ENCODE results near the gene SERP1.

The SERP1 gene

DNA sequence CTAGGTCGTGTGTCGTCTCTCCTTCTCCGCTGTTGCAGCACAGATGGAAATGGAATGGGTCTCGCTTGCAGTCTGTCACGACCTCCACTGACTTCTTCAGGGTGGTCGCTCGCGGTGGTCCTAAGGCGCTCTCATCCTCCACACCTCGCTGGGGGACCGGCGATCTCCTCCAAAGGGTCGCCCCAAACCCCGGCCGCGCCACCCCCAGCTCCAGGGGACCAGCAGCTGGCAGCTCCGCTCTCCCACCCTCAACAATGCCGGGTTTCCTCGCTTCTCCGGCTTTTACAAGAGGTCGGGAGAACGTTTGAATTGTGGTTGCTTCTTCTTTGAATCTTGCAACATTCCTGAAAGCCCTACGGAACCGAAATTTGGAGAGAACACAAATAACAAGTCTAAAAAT, 25.9 kb downstream of the SERP1 start:
- H3K27me3 ChIP-seq, result no peaks in the 10 kb centered on the region
- no peaks in the 10 kb centered on the region for H3K36me3 ChIP-seq
- no peak for DNase-seq
- H3K9me3 ChIP-seq, result no peaks in the 10 kb centered on the region
- TF ChIP-seq, protein P1, sequence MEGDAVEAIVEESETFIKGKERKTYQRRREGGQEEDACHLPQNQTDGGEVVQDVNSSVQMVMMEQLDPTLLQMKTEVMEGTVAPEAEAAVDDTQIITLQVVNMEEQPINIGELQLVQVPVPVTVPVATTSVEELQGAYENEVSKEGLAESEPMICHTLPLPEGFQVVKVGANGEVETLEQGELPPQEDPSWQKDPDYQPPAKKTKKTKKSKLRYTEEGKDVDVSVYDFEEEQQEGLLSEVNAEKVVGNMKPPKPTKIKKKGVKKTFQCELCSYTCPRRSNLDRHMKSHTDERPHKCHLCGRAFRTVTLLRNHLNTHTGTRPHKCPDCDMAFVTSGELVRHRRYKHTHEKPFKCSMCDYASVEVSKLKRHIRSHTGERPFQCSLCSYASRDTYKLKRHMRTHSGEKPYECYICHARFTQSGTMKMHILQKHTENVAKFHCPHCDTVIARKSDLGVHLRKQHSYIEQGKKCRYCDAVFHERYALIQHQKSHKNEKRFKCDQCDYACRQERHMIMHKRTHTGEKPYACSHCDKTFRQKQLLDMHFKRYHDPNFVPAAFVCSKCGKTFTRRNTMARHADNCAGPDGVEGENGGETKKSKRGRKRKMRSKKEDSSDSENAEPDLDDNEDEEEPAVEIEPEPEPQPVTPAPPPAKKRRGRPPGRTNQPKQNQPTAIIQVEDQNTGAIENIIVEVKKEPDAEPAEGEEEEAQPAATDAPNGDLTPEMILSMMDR (IDR thresholded peaks at IDR 0.05; ENCODE audit: low read depth, low read length), result no peak
- H3K4me3 ChIP-seq (ENCODE audit: low read depth, low read length), result no peak overlapping the region
- H3K4me1 ChIP-seq, result no peaks in the 10 kb centered on the region

DNA sequence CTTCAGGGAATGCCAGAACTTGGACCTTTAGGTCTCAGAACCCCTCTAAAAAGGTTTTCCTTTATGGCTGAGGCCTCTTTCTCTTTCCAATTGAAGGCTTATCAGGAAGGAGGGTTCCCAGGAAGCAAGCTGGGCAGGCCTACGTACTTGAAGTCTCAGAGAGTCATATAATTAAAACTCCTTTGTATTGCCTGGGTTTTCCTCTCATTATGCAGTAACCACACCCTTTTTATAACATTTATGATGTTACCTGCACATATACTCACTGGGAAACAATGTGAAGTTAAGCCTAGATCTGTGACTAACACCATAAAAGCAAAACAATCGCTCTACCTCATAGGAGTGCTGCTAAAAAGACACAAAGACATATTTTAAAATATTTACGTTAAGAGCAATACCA, 27.3 kb downstream of the SERP1 start:
- no peak for DNase-seq
- H3K27me3 ChIP-seq, result no peaks in the 10 kb centered on the region
- no peaks in the 10 kb centered on the region for H3K9me3 ChIP-seq
- no peak overlapping the region for H3K4me3 ChIP-seq (ENCODE audit: low read depth, low read length)
- TF ChIP-seq, protein P1 (IDR thresholded peaks at IDR 0.05; ENCODE audit: low read depth, low read length), result no peak
- no peaks in the 10 kb centered on the region for H3K4me1 ChIP-seq
- no peaks in the 10 kb centered on the region for H3K36me3 ChIP-seq

DNA sequence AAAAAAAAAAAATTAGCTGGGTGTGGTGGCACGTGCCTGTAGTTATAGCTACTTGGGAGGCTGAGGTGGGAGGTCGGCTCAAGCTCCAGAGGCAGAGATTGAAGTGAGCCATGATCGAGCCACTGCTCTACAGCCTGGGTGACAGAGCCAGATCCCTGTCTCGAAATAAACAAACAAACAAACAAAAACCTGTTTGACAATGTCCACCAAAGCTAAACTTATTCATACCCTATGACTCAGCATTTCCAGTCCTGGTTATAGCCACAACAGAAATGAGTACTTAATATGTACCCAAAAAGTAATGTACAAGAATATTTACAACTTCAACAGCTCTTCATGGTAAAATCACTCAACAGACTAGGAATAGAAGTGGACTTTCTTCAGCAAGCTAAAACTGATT, 31.1 kb downstream of the SERP1 start:
- H3K4me3 ChIP-seq (ENCODE audit: low read depth, low read length), result no peak overlapping the region
- DNase-seq, result no peak
- TF ChIP-seq, protein P1 (IDR thresholded peaks at IDR 0.05; ENCODE audit: low read depth, low read length), result no peak
- no peaks in the 10 kb centered on the region for H3K27me3 ChIP-seq
- H3K9me3 ChIP-seq, result no peaks in the 10 kb centered on the region
- H3K4me1 ChIP-seq, result no peaks in the 10 kb centered on the region
- no peaks in the 10 kb centered on the region for H3K36me3 ChIP-seq

DNA sequence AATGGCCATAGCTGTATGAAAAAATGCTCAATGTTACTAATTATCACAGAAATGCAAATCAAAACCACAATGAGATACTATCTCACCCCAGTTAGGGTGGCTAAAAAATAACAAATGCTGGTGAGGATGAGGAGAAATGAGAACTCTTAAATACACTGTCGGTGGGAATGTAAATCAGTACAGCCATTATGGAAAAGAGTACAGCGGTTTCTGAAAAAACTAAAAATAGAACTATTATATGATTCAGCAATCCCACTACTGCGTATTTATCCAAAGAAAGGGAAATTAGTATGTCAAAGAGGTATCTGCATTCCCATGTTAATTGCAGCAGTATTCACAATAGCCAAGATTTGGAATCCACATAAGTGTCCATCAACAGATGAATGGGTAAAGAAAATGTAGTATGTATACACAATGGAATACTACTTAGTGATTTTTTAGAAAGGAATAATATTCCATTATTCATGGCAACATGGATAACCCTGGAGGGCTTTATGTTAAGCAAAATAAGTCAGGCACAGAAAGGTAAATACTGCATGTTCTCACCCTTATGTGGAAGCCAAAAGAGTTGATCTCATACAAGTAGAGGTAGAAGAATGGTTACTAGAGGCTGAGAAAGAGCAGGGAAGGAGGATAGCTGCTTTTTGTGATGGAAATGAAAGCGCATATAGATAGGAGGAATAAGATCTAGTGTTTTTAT, 35.0 kb downstream of the SERP1 start:
- H3K36me3 ChIP-seq, result no peaks in the 10 kb centered on the region
- DNase-seq, result no peak

DNA sequence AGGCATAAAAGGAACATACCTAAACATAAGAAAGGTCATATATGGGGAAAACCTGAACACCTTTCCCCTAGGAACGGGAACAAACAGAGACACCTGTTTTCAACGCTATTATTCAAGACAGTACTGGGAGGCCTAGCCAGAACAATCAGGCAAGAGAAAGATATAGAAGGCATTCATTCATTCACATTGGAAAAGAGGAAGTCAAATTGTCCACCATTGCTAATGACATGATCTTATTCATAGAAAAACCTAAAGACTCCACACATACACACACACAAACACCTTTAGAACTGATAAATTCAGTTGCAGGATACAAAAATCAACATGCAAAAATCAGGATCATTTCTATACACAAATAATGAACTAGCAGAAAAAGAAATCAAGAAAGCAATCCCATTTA, 36.5 kb downstream of the SERP1 start:
- Histone ChIP-seq H3K4me3 (ENCODE audit: low read depth, low read length) (no peak overlapping the region), H3K9me3 (no peaks in the 10 kb centered on the region), H3K36me3 (no peaks in the 10 kb centered on the region), H3K27me3 (no peaks in the 10 kb centered on the region), H3K4me1 (no peaks in the 10 kb centered on the region)
- TF ChIP-seq, protein P1 (IDR thresholded peaks at IDR 0.05; ENCODE audit: low read depth, low read length), result no peak
- no peak for DNase-seq

More for the DNA sequence above, 35.0 kb downstream of the SERP1 start:
- no peaks in the 10 kb centered on the region for H3K4me1 ChIP-seq
- H3K9me3 ChIP-seq, result no peaks in the 10 kb centered on the region
- no peak overlapping the region for H3K4me3 ChIP-seq (ENCODE audit: low read depth, low read length)
- H3K27me3 ChIP-seq, result no peaks in the 10 kb centered on the region
- TF ChIP-seq, protein P1 (IDR thresholded peaks at IDR 0.05; ENCODE audit: low read depth, low read length), result no peak

DNA sequence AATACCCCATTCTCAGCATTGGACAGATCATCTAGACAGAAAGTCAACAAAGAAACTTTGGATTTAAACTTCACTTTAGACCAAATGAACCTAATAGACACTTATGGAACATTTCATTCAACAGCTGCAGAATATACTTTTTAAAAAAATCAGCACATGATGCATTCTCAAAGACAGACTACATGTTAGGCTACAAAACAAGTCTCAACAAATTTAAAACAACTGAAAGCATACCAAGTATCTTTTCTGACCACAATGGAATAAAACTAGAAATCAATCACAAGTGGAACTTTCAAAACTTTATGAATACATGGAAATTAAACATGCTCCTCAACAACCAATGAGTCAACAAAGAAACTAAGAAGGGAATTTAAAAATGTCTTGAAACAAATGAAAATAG, 37.9 kb downstream of the SERP1 start:
- H3K36me3 ChIP-seq, result no peaks in the 10 kb centered on the region
- H3K9me3 ChIP-seq, result no peaks in the 10 kb centered on the region
- H3K4me1 ChIP-seq, result no peaks in the 10 kb centered on the region
- no peaks in the 10 kb centered on the region for H3K27me3 ChIP-seq
- no peak for DNase-seq
- TF ChIP-seq, protein P1 (IDR thresholded peaks at IDR 0.05; ENCODE audit: low read depth, low read length), result no peak
- H3K4me3 ChIP-seq (ENCODE audit: low read depth, low read length), result no peak overlapping the region

All from BE2C (cell line).